MCF 10A (cell line): ENCODE data around the gene NTM. TPM values are rescaled to one million over a fixed set of nuclear protein-coding genes. Genes with fewer than 3 reads are reported as not detected.

Source experiments
- BruUV-seq: library from RNA; stranded (reverse); fragments of 400-500 nt; replicated peaks from 2 replicates; lab custom pipeline; 2021; lab: Mats Ljungman, UMichigan
- CTCF ChIA-PET: fragments of 300-600 bp; sonication (Branson Sonifier 250); formaldehyde crosslinking; extraction: SDS; loops from one replicate; lab custom pipeline; 2021; ENCODE audit warnings: antibody characterized with exemption, inconsistent platforms; lab: Yijun Ruan, JAX
- POLR2A ChIA-PET: fragments of 300-600, 350-650 bp; sonication (Branson Sonifier 250); formaldehyde crosslinking; extraction: SDS; loops from one replicate; lab custom pipeline; 2020; ENCODE audit warnings: antibody characterized with exemption, inconsistent platforms; lab: Yijun Ruan, JAX
- DNase-seq: peaks from one replicate; pipeline ENCODE4 v3.0.0-alpha.2; 2018; ENCODE audit not compliant: unreplicated experiment
- H3K27ac Mint-ChIP-seq: one replicate; pipeline ENCODE4 v1.8.0; 2022; ENCODE audit warnings: mild to moderate bottlenecking, low read depth, mixed read lengths; ENCODE audit not compliant: unreplicated experiment
- H3K27me3 Mint-ChIP-seq: one replicate; pipeline ENCODE4 v1.8.0; 2022; ENCODE audit warnings: mixed read lengths; ENCODE audit not compliant: insufficient read depth, unreplicated experiment
- H3K36me3 Mint-ChIP-seq: one replicate; pipeline ENCODE4 v1.8.0; 2022; ENCODE audit warnings: mild to moderate bottlenecking, moderate library complexity, mixed read lengths; ENCODE audit not compliant: insufficient read depth, unreplicated experiment
- H3K4me1 Mint-ChIP-seq: one replicate; pipeline ENCODE4 v1.8.0; 2022; ENCODE audit warnings: mixed read lengths; ENCODE audit not compliant: insufficient read depth, unreplicated experiment
- H3K4me3 Mint-ChIP-seq: one replicate; pipeline ENCODE4 v1.8.0; 2022; ENCODE audit warnings: mild to moderate bottlenecking, moderate library complexity, mixed read lengths; ENCODE audit not compliant: unreplicated experiment
- H3K9me3 Mint-ChIP-seq: one replicate; pipeline ENCODE4 v1.8.0; 2022; ENCODE audit warnings: mixed read lengths; ENCODE audit not compliant: unreplicated experiment
- CTCF ChIP-seq: fragments of 200-600 bp; IDR thresholded peaks from one replicate; pipeline ENCODE4 v1.8.0; 2022; ENCODE audit warnings: antibody characterized with exemption, mild to moderate bottlenecking; ENCODE audit not compliant: unreplicated experiment
- intact Hi-C: fragments of 100-400 bp; cut with micrococcal nuclease; formaldehyde crosslinking; loops from 2 replicates; pipeline ENCODE4 v1.14.1; 2022
- total RNA-seq: library from RNA; stranded (reverse); gene quantifications from 2 replicates; pipeline ENCODE4 v1.2.3, GENCODE V29; 2022

The NTM gene
- total RNA-seq, 1 experiment from 2014 or later, result not detected

DNA sequence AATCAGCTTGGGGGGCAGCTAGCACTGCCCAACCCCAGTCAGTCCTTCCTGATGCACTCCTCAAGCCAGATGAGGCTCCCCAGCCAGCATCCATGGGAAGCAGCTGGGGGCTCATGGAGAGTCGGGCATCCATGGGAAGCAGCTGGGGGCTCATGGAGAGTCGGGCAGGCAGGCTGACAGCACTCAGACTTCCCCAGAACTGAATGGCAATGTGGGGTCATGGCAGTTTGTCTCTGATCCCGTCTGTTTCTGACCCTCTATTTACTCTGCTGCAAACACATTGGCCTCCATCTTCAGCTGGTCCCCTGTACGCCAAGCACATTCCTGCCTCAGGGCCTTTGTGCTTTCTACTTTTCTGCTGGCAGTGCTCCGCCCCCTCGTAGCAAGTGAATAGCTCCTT lies 314.8 kb downstream of the NTM start:
- TF ChIP-seq CTCF, result no peak
- ChIA-PET CTCF (interaction anchor here (0.6 to 5.3 kb wide), 4 partner anchors 9 to 723 kb away, joined by 3 to 26 read pairs (median 10); no protein-coding TSS in a partner anchor), POLR2A (no interaction called here)
- no TSS peak for BruUV-seq
- Mint-ChIP-seq H3K27ac (no peak overlapping the region), H3K27me3 (no peaks in the 10 kb centered on the region), H3K4me3 (no peak overlapping the region), H3K9me3 (peaks cover 5% of the 10 kb centered on the region), H3K36me3 (no peaks in the 10 kb centered on the region), H3K4me1 (no peaks in the 10 kb centered on the region)
- no peak for DNase-seq
- intact Hi-C loops, result no loop called here

DNA sequence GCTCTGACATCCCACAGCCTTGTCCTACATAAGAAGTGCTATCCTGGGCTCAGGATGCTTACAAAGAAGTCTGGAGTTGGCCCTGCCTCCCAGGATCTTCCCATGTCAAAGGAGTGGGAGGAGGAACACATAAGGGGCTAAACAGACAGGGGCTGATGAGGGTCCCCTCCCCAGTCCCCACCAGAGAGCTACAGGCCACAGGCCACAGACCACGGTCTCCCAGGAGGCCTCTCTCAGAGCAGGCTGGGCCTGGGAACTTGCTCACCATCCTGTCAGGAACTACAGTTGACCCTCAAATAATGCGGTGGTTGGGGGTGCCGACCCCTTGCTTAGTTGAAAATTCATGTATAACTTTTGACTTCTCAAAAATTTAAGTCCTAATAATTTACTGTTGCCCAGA lies 315.5 kb downstream of the NTM start:
- Mint-ChIP-seq H3K36me3 (no peaks in the 10 kb centered on the region), H3K4me3 (no peak overlapping the region), H3K27me3 (no peaks in the 10 kb centered on the region), H3K27ac (no peak overlapping the region), H3K4me1 (no peaks in the 10 kb centered on the region), H3K9me3 (peaks cover 11% of the 10 kb centered on the region)
- no peak for DNase-seq
- ChIA-PET CTCF (interaction anchor here (0.6 to 5.3 kb wide), 4 partner anchors 9 to 724 kb away, joined by 3 to 26 read pairs (median 8); no protein-coding TSS in a partner anchor), POLR2A (no interaction called here)
- intact Hi-C loops, result no loop called here
- no TSS peak for BruUV-seq
- no peak for TF ChIP-seq CTCF

DNA sequence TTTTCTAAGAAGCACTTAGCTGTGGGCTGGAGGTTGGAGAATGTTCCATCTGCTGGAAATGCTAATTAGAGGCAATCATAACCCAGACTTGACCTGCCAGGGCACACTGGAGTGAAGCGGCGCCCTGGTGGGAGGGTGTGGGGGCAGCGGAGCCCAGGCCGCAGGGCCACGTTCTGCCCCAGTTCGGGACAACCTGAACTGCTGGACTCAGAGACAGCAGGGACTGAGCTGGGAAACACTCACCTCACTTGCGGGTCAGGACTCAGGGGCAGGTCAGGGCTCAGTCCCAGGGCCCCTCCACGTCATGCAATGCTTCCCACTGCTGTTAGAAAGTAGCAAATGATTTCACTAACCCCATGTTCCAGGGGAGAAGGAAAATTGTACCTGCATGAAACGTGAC lies 316.4 kb downstream of the NTM start:
- intact Hi-C loops, result no loop called here
- CTCF ChIA-PET, result interaction anchor here (0.6 to 5.3 kb wide), 3 partner anchors 12 to 622 kb away, joined by 3 to 26 read pairs (median 3); no protein-coding TSS in a partner anchor
- Mint-ChIP-seq H3K27me3 (no peaks in the 10 kb centered on the region), H3K9me3 (peaks cover 11% of the 10 kb centered on the region), H3K4me1 (no peaks in the 10 kb centered on the region), H3K36me3 (no peaks in the 10 kb centered on the region), H3K27ac (no peak overlapping the region), H3K4me3 (no peak overlapping the region)
- TF ChIP-seq CTCF, result no peak
- no peak for DNase-seq
- POLR2A ChIA-PET, result no interaction called here
- no TSS peak for BruUV-seq

GRCh38 chr11:131687291-131688047 lies 317.1 kb downstream of the NTM start:
- H3K9me3 Mint-ChIP-seq, result peaks cover 11% of the 10 kb centered on the region
- CTCF ChIA-PET, result interaction anchor here (0.6 to 1.3 kb wide), 2 partner anchors 34 to 572 kb away, joined by 3 read pairs; no protein-coding TSS in a partner anchor

More at GRCh38 chr11:131687291-131688047, 317.1 kb downstream of the NTM start:
- Mint-ChIP-seq H3K27ac (no peak overlapping the region), H3K36me3 (no peaks in the 10 kb centered on the region), H3K4me1 (no peaks in the 10 kb centered on the region), H3K27me3 (no peaks in the 10 kb centered on the region), H3K4me3 (no peak overlapping the region)
- no peak for DNase-seq
- no peak for TF ChIP-seq CTCF
- BruUV-seq, result no TSS peak
- POLR2A ChIA-PET, result no interaction called here
- intact Hi-C loops, result no loop called here
